ENCODE measurements around the gene ZFP36L1. TPM values are rescaled to one million over a fixed set of nuclear protein-coding genes. Genes with fewer than 3 reads are reported as not detected.

ZFP36L1 gene
- total RNA-seq, 1 donor from 2014 or later = 385 TPM

GRCh38 chr14:68783408-68784225 lies 9.2 kb downstream of the ZFP36L1 start:
- DNase-seq (ENCODE audit: low spot score) = no peak
- no peak for TF ChIP-seq CTCF (IDR thresholded peaks at IDR 0.05; ENCODE audit: unreplicated experiment)
- Mint-ChIP-seq H3K4me3 (ENCODE audit: unreplicated experiment) (no peak overlapping the region), H3K27me3 (ENCODE audit: unreplicated experiment) (peaks cover 2% of the 10 kb centered on the region), H3K27ac (ENCODE audit: unreplicated experiment) (no peak overlapping the region), H3K4me1 (ENCODE audit: unreplicated experiment) (peaks cover 48% of the 10 kb centered on the region), H3K9me3 (ENCODE audit: unreplicated experiment) (no peaks in the 10 kb centered on the region), H3K36me3 (ENCODE audit: low read depth, unreplicated experiment) (peaks cover 20% of the 10 kb centered on the region)

- Mint-ChIP-seq H3K4me3 (ENCODE audit: unreplicated experiment) (no peak overlapping the region), H3K4me1 (ENCODE audit: unreplicated experiment) (peaks cover 54% of the 10 kb centered on the region), H3K27ac (ENCODE audit: unreplicated experiment) (no peak overlapping the region), H3K36me3 (ENCODE audit: low read depth, unreplicated experiment) (peaks cover 8% of the 10 kb centered on the region), H3K9me3 (ENCODE audit: unreplicated experiment) (no peaks in the 10 kb centered on the region), H3K27me3 (ENCODE audit: unreplicated experiment) (peaks cover 2% of the 10 kb centered on the region)
- DNase-seq (ENCODE audit: low spot score) = no peak
- TF ChIP-seq CTCF (IDR thresholded peaks at IDR 0.05; ENCODE audit: unreplicated experiment) = no peak
Observed at GRCh38 chr14:68782091-68782981, 10.5 kb downstream of the ZFP36L1 start.

GRCh38 chr14:68781161-68782021 lies 11.5 kb downstream of the ZFP36L1 start:
- H3K4me1 Mint-ChIP-seq (ENCODE audit: unreplicated experiment) = peaks cover 44% of the 10 kb centered on the region
- DNase-seq (ENCODE audit: low spot score) = no peak
- no peak overlapping the region for H3K27ac Mint-ChIP-seq (ENCODE audit: unreplicated experiment)
- TF ChIP-seq CTCF (IDR thresholded peaks at IDR 0.05; ENCODE audit: unreplicated experiment) = no peak
- peaks cover 2% of the 10 kb centered on the region for H3K27me3 Mint-ChIP-seq (ENCODE audit: unreplicated experiment)
- no peaks in the 10 kb centered on the region for H3K9me3 Mint-ChIP-seq (ENCODE audit: unreplicated experiment)
- H3K4me3 Mint-ChIP-seq (ENCODE audit: unreplicated experiment) = no peak overlapping the region
- no peaks in the 10 kb centered on the region for H3K36me3 Mint-ChIP-seq (ENCODE audit: low read depth, unreplicated experiment)

- no peak for DNase-seq (ENCODE audit: low spot score)
- peaks cover 2% of the 10 kb centered on the region for H3K9me3 Mint-ChIP-seq (ENCODE audit: unreplicated experiment)
- no peak for TF ChIP-seq CTCF (IDR thresholded peaks at IDR 0.05; ENCODE audit: unreplicated experiment)
- peaks cover 45% of the 10 kb centered on the region for H3K4me1 Mint-ChIP-seq (ENCODE audit: unreplicated experiment)
- no peak overlapping the region for H3K27ac Mint-ChIP-seq (ENCODE audit: unreplicated experiment)
- peaks cover 3% of the 10 kb centered on the region for H3K36me3 Mint-ChIP-seq (ENCODE audit: low read depth, unreplicated experiment)
- no peak overlapping the region for H3K4me3 Mint-ChIP-seq (ENCODE audit: unreplicated experiment)
- H3K27me3 Mint-ChIP-seq (ENCODE audit: unreplicated experiment) = no peaks in the 10 kb centered on the region
Observed at GRCh38 chr14:68780358-68781160, 12.3 kb downstream of the ZFP36L1 start.

All from endothelial cell (in vitro differentiated cells).